ENCODE measurements around the gene HDAC9.

- no peak for TF ChIP-seq CTCF (IDR thresholded peaks at IDR 0.05)
- TF ChIP-seq POLR2A (IDR thresholded peaks at IDR 0.05) = no peak
Observed at GRCh38 chr7:18796216-18796615, 300.7 kb downstream of the HDAC9 start.
